Stimulated activated CD8-positive, alpha-beta memory T cell treated with anti-CD3 and anti-CD28 coated beads, Interleukin-7, amount 100 ng/mL, for 24 hours (primary cell): Measurements from ENCODE around the gene STK24.

Experiments used
- DNase-seq: peaks from one replicate; pipeline ENCODE4 v3.0.0-alpha.2; 2020; ENCODE audit warnings: low read depth

The STK24 gene

DNA sequence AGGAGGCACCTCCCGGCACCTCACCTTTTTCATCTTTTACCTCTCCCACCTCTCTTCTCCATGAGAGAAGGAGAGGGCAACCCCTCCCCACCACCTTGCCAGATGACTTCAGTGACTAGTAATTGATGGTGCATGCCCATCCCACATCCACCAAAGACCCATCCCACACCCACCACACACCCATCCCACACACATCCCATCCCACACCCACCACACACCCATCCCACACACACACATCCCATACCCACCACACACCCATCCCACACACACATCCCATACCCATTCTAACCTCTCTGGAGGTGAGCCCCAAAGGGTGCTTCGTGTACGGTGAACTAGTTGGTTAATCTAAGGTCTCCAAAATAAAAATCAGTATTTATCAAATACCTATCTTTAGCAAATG is 44.7 kb downstream of the STK24 start:
- DNase-seq: no peak

DNA sequence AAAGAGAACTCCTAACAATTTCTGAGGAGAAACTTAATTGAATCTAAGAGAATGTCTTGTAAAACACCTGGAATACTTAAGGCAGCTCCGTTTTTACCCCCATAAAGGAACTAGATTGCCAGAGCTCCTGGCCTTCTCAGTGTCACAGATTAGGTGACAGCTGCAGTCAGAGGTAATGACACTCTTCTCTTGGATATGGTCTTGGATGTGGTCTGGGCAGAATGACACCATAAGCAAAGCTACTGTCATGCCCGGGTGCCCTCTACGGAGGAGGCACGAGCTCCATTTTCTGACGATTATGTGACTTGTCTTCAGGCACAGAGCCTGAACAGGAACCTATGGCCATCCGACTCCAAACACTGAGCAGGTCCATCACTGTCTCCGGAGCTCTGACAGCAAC is 46.7 kb downstream of the STK24 start:
- no peak for DNase-seq

DNA sequence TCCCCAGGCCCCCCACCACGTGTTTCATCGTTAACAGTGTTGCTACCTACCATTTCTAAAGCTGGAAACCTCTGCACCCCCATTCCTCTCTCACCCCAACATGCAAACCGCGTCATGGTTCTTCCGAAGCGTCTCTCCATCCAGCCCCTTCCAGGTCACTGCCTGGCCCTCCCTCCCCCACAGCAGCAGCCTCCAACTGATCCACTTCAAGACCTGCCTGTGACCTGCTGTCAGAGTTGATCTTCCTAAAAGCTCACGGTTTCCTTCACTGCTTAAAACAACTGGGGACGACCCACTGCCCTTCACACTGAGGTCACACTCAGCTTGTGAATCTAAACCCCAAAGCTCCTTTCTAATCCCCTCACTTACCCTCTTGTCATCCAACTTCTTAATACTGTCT is 47.7 kb downstream of the STK24 start:
- DNase-seq: no peak

DNA sequence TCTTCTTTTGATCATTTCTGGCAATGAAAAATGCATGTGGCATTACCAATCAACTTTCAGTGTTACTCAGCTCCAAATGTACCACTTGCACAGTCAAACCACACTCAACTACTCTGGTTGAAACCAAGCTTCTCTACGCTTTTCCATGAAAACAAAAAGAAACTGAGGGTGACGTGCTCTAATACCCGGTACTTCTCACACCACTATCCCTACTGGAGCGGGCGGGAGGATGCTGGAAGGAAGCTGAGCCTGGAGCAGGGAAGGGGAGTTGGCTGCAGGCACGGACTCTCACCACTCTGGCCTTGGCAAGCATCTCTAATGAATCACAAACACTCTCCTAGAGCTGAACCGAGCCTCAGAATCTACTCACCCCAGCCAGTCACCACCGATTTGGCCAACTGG is 48.2 kb downstream of the STK24 start:
- no peak for DNase-seq

DNA sequence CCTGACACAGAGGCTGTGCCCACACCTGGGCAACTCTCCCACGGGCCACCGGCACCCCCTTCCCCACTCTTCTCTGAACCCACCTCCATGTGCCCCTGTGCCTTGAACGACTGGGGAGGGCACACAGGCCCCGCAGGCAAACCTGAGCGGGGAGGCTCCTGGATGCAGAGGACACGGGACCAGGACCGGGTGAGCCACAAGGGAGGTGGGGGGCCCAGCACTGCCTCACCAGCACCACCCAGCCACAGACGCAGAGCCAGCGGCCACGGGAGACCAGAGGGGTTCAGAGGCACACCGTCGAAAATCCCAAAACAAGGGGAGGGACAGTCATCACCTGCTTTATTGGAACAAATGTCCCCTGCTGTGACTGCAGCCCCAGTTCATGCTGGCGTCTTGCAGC is 49.4 kb downstream of the STK24 start:
- no peak for DNase-seq

DNA sequence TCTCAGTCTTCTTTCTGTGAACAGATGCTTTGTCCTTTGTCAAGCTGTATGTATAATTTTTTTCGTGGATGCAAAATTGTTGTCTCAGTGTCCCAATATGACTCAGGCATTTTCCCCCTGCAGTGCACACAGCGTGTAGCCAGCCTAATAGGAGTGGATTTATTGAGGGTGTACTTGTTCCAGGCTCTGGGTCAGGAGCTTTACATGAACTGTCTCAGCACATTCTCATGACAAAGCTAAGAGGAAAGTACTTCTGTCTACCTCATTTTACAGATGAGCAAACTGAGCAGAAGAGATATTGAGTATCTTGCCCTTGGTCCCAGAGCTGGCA is 50.8 kb downstream of the STK24 start:
- no peak for DNase-seq

DNA sequence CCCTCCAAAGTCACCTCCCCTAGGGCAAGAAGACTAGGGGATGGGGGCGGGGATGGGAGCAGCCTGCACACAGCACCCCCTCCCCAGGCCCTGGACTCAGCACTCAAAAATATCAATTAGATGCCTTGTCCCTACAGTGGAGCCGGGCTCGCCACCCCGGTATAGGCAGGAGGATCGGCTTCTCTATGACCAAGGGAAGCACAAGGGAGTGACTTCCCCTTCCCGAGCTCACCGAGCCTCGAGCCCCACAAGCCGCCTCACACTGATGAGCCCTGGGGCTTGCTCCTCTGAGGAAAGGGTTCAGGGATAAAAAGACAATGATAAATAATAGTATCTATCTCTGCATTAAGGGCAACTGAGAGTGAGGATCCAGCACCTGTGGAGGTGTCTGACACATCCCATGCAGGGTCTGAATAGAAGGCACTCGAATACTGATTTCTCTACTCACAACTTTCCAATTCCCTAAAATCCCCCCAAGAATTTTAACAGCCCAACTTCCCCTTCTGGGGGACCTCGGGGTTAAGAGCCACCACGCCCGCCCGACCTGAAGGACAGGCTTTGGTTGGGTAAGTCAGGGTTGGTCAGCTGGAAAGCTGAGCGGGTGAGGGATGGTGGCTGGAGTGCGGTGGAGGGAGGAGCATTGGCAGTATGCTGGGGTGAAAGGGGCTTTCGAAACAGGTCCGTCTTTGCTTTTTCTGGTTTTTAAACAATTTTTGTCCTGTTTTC is 51.3 kb downstream of the STK24 start:
- DNase-seq: no peak

DNA sequence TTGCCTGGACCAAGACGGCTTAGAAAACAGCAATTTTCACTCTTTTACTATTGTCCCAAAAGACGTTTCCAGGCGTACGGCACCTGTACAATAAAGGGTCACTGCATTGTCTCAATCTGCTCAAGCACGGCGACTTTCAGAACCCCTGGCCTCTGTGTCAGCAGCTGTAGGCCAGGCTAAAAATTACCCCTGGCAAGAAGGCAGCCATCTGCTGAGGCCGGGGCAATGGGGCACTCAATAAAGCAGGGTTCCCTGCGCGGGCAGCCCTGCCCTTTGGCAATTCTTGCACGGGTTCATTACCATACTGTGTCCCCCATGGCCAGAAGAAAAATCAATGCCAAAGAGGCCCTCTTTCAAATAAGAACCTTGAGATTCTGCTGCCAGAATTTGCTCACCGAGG is 52.1 kb downstream of the STK24 start:
- no peak for DNase-seq

DNA sequence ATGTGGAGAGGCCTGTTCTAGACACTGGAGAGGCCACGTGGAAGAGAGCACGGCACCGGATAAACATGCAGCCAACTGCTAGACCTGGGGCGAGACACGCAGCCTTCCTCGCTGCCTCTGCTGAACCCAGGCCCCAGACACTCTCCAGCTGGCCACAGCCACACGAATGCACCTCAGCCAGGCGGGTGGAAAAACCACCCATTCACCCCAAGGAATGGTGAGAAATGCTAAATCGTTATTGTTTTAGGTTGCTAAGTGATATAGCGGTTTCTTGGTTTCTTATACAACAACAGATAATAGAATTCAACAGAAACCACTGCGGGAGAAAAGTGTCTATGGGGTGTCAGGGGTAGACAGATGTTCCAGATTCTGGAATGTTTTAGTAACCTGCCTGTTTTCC is 52.5 kb downstream of the STK24 start:
- no peak for DNase-seq

DNA sequence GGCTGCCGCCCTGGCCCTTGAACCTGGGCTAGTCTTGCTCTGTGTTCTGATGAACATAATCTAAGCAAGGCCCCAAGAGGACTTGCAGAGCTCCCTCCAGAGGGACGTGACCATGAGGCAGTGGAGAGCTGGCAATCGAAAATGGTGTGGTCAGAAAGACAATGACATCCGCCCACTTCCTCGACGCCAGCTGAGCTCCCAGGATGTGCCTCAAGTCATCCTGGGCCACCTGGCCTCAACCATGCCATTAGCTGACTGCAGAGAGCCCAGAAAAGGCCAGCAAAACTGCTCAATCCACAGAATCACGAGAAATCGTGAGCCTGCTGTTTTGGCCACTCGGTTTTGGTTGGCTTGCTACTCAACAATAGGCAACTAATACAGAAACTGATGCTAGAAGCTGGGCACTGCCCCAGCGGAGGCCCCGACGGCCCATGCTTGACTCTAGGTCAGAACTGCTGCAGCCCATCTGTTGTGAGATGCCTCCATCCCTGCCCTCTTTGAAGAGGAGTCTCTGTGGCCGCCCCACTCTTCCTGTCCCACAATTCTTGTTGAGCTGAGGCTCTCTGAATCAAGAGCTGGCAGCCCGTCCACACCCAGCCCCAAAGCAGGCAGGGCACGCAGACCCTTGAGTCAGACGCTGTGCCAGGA is 53.3 kb downstream of the STK24 start:
- no peak for DNase-seq

DNA sequence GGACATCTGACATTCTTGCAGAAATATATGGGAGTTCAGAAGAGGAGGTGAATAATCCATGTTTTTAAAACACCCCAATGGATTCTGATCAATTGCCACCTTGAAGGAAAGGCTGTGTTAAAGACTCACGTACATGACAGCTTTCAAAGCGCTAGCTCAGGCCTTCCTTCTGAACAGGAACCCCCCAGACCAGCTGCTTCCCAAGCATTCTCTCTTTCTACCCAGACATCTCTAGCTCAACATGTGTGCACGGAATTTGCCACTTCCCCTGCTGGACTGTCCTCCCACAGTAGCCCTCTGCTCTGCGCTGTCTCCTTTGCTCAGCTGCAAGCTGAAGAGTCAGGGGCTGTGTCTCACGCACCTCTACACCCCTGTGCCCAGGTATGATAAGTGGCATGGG is 54.5 kb downstream of the STK24 start:
- DNase-seq: no peak

DNA sequence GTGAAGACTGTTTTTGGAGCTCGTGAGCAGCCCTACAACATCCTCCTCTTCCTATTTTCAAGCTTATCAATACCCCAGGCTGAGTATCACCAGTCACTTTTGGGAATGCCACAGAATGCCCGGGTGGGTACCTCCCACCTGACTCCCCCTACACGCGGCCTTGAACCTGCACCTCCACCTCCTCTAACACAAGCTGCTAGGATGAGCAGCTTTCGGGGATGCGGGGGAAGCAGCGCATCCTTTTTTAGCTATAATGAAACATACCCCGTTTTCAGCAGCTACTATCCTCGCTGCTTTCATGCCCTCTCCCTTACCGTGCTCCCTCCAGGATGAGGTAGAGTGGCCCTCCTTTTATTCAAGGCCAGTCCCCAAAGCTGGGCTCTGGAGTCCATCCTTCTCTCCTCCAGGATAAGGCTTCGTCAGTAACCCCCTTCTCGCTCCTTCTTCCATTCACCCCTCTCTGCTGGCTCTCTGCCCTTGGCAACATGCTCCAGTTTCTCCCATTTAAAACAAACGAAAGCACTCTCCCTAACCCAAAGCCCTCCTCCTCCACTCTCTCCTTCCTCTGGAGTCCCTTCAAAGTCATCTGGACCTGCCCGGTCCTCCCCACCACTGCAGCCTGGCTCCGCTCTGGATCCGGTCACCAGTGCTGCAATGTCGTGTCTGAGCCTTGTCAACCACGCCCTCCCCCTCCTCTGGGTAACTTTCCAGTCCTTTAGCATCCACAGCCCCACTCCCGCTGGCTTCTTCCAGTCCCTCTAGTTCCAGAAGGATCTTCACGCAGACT is 55.3 kb downstream of the STK24 start:
- DNase-seq: no peak

DNA sequence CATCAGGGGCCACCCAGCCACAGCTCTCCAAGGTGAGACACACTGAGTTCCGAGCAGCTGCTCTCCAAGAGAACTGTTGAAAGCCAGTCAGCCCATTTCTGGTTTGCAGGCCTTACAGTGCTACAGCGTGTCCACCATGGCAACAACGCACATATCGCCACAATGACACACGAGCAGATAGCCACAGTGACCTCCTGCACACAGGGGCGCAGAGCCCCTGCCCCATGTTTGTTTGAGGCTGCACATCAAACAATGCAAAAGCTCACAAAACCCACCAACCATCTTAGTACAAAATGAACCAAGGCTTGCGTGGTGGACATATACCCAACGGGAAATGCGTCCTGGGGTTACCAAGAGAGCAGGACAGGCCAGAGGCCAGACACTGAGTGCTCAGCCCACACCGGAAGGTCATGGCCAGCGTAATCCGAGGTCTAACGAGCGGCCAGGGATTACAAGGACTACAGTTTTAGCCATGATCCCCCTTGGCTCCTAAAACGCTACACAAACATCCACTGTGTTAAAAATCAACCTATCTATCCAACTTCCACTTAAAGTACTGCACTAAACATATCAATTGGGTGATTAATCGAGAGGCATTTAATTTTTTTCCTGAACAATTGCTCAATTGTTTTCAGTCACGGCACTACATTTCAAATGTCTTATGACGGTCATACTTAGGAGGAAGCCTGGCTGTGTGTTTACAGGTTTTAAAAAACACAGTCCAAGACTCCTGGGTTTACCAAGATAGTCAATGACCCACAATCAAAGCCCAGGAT is 56.0 kb downstream of the STK24 start:
- DNase-seq: no peak

DNA sequence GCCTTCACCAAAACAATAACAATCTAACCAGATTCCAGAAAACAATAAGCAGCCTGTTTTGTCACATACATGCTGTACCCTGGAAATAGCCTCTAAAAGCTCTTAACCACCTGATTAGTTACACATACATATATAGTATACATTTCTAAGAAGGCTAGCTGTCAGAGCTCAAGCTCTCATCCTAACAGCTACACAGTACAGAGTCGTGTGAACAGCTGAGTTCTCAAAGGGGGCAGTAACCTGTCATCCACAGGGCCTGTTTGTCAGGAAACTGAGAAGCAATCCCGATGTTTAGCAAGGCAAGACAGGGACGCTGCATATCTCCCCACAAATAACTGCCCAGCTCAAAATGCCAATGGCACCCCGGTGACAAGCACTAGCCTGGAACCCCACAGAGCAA is 56.9 kb downstream of the STK24 start:
- no peak for DNase-seq

DNA sequence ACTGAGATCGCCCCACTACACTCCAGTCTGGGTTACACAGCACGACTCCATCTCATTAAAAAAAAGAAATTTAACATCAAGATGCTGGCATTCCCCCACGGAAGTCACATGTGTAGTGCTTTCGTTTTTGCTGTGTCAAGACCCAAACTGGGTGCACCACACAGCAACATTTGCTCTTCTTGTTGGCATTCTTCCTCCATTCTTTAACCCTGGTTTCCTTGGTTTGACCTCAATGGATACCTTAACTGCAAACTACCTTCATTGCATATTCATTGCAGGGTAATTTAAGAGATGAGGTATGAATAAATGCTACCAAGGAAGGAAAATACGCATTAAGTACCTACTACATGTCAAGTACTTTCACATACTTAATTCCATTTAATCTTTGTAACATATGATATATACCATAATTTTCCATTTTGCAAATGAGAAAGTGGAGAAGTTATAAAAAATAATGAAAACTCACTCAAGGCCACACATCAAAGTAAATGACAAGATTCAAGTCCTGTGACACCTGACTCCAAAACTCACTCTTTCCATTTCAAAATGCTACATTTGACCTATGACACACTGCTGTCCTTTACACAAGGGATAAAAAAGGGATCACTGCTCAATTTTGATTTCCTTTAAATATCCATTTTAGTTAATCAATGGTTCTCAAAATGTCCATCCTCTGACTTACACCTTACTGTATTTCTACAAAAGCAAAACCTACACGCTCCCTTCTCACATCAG is 59.2 kb downstream of the STK24 start:
- DNase-seq: no peak

DNA sequence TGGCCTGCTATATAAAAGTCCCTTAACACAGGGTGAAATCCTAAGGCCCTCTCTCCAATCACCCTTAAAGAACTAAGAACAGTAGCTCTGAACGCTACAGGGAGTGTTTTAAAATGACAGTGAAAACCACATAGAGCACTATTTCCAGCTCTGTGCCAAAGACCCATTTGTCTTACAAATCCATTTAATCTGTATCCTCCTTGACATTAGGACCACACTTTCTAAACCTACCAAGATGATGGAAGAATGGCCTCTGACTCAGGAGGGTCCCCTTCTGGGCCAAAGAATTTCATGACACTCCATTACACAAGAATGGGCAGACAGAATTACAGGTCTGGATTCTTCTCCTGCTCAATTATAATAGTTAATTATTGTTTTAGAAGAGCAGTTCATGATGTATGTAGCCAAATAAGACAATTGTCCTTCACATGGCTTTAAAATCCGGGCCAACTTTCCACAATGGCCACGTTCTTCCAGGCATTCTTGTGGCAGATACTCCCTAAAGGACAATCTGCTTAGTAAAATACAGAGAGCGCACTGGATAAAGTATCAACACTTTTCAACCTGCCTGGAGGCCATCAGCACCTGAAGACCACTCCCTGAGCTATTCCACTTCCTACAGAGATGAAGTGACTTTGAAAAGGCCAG is 61.0 kb downstream of the STK24 start:
- DNase-seq: no peak

DNA sequence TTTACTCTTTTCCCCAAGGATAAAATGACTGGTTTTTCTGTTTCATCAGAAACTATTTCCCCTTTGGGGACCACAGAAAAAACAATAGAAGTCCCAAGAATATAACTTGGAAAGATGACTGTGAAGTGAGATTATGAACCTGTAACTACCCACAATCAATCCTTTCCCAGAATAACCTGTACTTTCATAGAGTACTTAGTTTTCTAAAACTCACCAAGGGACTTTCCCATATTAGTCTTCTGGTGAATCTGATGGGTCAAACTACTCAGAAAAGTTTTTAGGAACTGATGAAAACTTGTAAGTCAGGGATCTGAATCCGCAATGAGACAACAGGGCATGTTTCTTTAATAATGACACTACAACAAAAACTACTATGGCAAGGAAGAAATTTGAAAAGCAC is 62.6 kb downstream of the STK24 start:
- DNase-seq: no peak

DNA sequence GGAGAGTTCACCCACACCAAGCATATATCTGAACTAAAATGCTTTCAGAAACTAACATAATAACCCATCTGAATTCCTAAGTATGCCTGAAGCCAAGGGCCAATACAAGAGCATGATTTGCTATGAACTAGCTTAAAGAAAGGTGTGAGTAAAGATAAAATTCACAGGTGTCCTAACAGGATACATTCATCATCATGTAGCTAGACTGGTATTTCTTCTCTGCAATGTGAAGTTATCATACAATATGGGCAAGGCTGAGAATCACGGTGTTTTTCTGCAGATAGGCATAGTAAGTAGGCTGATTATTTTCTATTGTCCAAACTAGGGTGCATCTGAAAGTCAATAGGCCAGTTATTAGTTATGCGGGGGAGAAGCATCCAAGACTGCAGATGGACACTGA is 63.1 kb downstream of the STK24 start:
- no peak for DNase-seq

DNA sequence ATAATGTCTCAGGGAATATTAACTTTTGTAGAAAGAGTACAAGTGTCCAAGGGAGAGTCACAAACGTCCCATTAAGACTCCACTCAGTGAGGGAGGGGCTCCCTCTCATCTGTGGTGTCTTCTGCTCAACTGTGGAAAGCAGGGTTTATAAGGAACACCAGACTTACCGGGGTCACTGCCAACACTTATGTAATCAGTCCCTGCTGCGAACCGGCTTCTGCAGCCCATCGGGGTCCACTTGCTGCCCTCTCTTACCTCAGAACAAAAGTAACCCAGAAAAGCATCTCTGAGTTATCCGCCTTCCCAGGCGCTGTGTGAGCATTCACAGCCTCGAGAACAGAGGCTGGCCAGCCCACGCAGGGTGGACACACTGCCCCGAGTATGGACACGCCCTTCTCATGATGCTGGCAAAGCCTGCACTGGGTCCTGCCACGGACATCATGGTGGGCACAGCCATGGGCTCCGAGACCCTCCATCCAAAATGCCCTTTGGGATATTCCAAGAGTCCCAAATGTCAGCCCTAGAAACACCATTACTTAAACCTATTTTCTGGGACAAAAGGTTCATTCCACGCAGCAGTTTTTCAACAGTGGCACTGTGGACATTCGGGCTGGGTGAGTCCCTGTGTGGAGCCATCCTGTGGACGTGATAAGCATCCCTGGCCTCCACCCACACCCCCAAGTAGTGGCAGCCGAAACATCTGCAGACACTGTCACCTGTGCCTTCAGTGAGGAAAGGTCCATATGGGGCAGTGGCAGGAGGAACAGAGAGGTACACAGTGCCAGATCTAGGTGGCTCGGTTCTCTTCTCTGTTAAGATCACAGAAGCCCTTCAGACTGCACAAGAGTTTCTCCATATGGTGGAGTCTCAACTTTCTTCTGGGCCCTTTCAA is 63.9 kb downstream of the STK24 start:
- no peak for DNase-seq

DNA sequence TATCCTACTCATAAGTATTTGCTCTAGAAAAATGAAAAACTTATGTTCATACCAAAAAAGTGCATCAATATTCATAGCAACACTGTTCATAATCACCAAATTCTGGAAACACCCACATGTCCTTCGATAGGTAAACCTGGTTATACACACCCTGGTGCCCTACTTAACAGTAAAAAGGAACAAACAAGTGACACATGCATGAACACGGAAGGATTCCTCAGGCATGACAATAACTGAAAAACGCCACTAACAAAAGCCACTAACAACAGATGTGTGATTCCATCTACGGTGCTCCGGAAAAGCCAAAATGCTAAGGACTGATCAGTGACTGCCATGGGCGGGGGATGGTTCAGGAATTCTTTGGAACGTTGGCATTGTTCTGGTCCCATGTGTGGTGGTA is 65.5 kb downstream of the STK24 start:
- DNase-seq: no peak

DNA sequence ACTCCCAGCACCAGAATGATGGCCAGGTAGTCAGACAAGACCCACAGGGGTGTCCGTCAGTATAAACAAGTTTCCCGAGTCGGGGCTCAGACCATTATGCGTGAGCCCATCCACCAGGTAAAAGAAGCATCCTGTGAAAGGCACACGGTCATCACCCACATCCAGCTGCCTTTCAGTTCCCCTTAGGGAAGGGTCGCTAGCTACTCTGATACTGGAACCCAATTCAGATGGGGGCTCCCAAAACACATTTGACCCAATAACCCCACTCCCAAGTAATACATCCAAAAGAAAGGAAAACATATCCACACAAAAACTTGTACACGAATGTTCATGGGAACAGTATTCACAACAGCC is 66.8 kb downstream of the STK24 start:
- DNase-seq: no peak
